HTERT RPE-1 (cell line): ENCODE results near the gene S100A3.
"Not testable (repeated sequence)": the region's sequence is repeated elsewhere in the genome, so short reads cannot be mapped to it uniquely, and the experiment has no call there.

Experiments
- in situ Hi-C: fragments of 300-500 bp; cut with MboI; formaldehyde crosslinking; loops from 4 replicates; pipeline ENCODE4 v1.14.3; 2020; ENCODE audit warnings: low sequenced_read_pairs

S100A3 gene

GRCh38 chr1:153548722-153549688 lies at the start of gene S100A3:
Gene S100A3 (minus strand): TSS chr1:153549258. CDS start chr1:153548485, 773 bp downstream.
- in situ Hi-C loops = no loop called here

- in situ Hi-C loops = no loop called here
Observed at GRCh38 chr1:153598309-153599172, 49.5 kb upstream of the S100A3 start.

DNA sequence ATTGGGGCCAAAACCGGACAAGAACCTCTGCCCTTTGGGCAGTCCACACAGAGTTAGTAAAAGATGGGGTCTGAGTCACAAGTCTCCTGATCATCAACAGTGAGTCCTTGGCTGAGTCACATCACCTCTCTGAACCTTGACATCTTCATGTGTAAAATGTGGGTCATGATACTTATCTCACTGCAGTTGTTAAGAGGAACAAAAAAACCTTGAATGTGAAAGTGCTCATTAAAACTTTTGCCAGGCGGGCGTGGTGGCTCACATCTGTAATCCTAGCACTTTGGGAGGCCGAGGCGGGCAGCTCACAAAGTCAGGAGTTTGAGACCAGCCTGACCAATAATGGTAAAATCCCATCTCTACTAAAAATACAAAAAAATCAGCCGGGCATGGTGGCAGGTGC lies 48.1 kb upstream of the S100A3 start:
- in situ Hi-C loops = no loop called here

- in situ Hi-C loops = no loop called here
Observed at GRCh38 chr1:153592748-153593147, 43.7 kb upstream of the S100A3 start.

GRCh38 chr1:153588482-153588881 lies 39.4 kb upstream of the S100A3 start:
- in situ Hi-C loops = no loop called here

DNA sequence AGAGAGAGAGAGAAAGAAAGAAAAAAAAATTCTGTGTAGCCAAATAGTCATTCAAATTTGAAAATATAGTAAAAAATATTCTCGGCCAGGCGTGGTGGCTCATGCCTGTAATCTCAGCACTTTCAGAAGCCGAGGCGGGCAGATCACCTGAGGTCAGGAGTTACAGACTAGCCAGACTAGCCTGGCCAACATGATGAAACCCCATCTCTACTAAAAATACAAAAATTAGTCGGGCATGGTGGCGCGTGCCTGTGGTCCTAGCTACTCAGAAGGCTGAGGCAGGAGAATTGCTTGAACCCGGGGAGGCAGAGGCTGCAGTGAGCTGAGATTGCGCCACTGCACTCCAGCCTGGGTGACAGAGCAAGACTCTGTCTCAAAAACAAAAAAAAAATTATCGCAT lies 39.0 kb upstream of the S100A3 start:
- in situ Hi-C loops = not testable (repeated sequence)

GRCh38 chr1:153587314-153587713 lies 38.3 kb upstream of the S100A3 start:
- in situ Hi-C loops = no loop called here

- in situ Hi-C loops = no loop called here
Observed at GRCh38 chr1:153586347-153586746, 37.3 kb upstream of the S100A3 start.

DNA sequence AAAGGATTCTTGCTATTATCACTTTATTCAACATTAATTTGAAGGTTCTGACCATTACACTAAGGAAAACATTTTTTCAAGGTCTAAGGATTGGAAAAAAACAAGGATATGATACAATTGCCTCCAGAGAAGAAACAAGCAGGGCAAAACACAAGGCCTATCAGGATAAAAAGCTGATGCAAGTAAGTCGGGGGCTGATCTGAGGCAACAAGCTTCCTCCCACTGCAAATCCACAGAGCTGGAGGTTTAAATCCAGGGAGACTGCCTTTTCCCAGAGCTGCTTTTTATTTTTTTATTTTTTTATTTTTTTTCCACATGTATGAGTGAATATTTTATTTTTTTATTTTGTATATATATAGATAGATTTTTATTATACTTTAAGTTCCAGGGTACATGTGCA lies 35.9 kb upstream of the S100A3 start:
- in situ Hi-C loops = no loop called here

DNA sequence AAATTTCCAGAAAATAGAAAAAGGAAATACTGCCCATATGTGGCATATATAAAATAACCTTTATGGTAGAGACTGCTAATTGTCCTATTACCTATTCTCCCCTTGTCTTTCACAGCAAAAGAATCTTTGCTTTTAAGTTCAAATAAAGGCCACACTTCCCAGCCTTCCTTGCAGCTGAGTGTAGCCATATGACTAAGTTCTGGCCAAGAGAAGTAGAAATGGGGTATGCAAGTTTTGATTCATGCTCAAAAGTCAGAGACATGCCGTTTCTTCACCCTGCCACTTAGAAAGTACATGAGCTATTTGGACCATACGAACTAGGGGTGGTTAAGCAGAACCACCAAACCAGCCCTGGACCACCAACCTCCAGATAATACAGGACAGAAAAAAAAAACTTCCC lies 34.9 kb upstream of the S100A3 start:
- in situ Hi-C loops = no loop called here

- in situ Hi-C loops = not testable (repeated sequence)
Observed at GRCh38 chr1:153583514-153583913, 34.5 kb upstream of the S100A3 start.

- in situ Hi-C loops = not testable (repeated sequence)
Observed at GRCh38 chr1:153582836-153583235, 33.8 kb upstream of the S100A3 start.

DNA sequence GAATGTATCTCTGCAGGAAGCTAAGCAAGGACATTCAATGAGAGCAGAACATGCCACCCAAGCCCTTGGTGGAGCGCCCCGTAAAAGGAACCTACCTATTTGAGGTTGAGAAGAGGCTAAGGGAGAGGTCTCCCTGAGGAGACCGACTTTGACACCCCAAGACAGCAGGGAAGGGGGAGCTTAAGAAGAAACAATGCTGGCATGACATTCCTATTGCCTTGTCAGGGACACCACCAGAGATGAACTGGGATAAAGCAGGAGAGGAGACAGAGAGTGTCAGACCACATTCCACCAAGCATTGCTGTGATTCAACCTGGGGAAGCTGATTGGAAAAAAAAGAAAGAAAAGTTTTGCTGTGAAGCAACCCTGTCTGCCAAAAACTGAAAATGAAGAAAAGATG lies 29.9 kb upstream of the S100A3 start:
- in situ Hi-C loops = no loop called here

DNA sequence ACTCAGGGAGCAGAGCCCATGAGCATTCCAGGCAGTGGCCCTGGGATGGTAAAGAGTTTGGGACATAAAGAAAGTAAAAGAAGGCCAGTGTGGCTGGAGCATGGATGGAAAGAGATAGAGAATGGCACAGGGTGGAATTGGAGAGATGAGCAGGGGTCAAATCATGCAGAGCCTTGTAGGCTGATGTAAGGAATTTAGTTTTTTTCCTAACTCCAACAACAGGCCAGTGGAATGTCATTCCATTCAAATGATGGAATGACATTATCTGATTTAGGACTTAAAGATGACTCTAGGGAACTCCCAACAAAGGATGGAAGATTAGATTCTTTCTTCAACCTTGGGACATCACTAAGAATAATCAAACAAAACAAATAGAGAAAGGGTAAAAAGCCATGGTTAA lies 29.4 kb upstream of the S100A3 start:
- in situ Hi-C loops = no loop called here

DNA sequence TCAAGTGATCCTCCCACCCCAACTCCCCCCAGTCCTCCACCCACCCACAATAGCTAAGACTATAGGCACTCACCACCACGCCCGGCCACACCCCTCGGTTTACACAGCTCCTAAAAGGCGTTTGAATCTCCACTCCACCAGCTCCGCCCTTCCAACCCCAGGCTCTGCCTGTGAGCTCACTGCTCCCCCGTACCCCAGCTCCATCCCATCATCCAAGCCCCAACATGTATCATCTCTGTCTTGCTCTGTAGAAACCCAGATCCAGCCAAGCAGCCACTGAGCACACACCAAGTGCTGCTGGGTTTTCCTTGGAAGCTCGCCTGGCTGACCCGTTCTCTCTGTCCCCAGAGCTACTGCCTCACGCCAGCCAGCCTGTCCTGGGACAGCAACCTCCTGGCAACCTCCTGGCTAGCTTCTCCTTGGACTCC lies 28.6 kb upstream of the S100A3 start:
- in situ Hi-C loops = no loop called here

GRCh38 chr1:153577138-153577537 lies 28.1 kb upstream of the S100A3 start:
- in situ Hi-C loops = no loop called here

GRCh38 chr1:153575497-153575896 lies 26.4 kb upstream of the S100A3 start:
- in situ Hi-C loops = not testable (repeated sequence)

GRCh38 chr1:153575081-153575491 lies 26.0 kb upstream of the S100A3 start:
- in situ Hi-C loops = not testable (repeated sequence)

- in situ Hi-C loops = no loop called here
Observed at GRCh38 chr1:153573351-153573750, 24.3 kb upstream of the S100A3 start.

DNA sequence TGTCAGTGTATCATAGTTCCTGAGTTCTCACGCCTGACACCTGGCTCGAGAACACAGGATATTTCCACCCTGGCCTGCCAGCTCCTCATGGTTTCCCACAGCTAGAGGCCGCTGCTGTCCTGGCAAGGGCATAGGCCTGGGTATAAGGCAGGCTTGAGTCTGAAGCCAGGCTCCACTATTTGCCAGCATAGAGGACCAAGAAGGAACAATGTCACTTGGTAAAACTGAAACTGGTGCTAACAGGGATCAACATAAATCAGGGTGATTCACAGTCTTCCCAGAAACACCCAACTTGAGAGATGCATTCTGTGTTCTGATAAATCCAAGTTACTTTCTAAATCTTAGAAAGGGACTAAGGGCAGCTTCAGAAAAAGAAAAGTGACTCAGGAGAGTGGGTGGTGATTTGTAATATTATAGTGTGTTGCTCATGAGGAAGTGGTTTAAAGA lies 23.5 kb upstream of the S100A3 start:
- in situ Hi-C loops = no loop called here

DNA sequence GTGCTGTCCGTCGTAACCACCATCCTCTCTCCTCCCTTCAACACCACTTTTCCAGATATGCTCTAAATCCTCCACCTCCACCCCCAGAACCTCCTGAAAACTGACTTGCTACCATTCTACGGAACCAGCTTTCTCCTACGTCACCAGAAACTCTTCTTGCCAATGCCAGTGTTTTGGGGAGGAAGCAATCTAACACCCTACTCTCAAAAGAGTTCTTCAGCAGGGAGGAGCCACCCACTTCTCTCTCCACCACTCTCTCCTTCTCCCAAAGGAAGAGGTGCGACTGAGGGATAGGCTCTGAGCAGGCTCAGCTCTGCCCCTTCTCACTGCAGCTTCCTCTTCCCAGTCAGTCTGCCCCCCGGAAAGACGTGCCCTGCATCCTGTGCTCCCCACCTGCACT lies 22.6 kb upstream of the S100A3 start:
- in situ Hi-C loops = no loop called here

- in situ Hi-C loops = no loop called here
Observed at GRCh38 chr1:153570874-153571273, 21.8 kb upstream of the S100A3 start.
